Measurements from ENCODE around the gene HSPB7. TPM values are rescaled to one million over a fixed set of nuclear protein-coding genes. Genes with fewer than 3 reads are reported as not detected.

HSPB7 gene
- total and polyA plus RNA-seq, 10 donors = 0.60 to 8.1 (median 2.4) TPM

DNA sequence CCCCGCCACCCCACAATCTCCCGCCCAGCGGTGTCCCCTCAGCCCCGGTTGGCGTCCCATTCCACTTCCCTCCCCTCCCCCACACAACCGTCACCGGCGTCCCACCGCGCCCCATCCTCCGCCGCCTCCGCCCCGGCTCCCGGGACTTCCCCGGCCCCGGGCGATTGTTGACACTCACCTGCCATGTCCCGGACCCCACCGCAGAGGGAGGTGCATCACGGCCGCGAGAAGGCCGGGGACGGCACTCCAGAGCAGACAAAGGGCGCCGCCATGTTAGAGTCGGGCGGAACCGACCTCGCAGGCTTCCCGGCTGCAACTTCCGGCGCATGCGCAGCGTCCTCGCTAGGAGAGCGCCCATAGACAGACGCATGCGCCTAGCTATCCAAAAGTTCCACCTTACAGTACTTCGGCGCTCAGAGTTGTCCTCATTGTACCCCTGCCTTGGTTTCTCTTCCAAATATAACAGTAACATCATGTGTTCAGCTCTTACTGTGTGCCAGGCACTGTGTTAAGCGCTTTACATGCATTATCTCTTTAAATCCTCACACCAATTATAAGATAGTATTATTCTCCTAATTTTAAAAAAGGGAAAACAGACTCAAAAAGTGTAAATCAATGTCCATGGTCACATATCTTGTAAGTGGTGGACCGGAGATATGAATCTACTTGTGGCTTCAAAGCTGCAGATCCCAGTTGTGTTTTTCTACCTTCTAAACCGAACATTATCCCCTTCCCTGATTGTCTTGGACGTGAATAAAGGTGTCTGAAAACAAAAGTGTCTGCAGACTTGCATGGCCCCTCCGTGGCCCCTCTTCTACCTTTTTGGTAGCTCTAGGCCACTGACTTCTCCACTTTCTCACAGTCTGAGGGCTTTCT, 41.8 kb downstream of the HSPB7 start, which contains the start of gene ZBTB17:
ZBTB17 (minus strand) TSS at position 297 of the 876 bp plus-strand sequence. CDS start 27,606 bp downstream, outside the sequence.
- Histone ChIP-seq H3K27me3 (replicated peaks in 1 of 7) (no peaks in the 10 kb centered on the region), H3K4me3 (peak within 1 kb of the TSS; percentile 80 to 98 (median 94)), H3K36me3 (peaks cover 0 to 21% (median 13%) of the 10 kb centered on the region in 6 donors), H3K9me3 (no peaks in the 10 kb centered on the region), H3K4me1 (peaks cover 14 to 45% (median 38%) of the 10 kb centered on the region in 6 donors), H3K27ac (peak within 1 kb of the TSS; percentile 70 to 93 (median 87))
- peak in 2 of 3 donors; percentile 62 to 83 for TF ChIP-seq POLR2A (IDR thresholded peaks at IDR 0.05)
- TF ChIP-seq, protein P1, sequence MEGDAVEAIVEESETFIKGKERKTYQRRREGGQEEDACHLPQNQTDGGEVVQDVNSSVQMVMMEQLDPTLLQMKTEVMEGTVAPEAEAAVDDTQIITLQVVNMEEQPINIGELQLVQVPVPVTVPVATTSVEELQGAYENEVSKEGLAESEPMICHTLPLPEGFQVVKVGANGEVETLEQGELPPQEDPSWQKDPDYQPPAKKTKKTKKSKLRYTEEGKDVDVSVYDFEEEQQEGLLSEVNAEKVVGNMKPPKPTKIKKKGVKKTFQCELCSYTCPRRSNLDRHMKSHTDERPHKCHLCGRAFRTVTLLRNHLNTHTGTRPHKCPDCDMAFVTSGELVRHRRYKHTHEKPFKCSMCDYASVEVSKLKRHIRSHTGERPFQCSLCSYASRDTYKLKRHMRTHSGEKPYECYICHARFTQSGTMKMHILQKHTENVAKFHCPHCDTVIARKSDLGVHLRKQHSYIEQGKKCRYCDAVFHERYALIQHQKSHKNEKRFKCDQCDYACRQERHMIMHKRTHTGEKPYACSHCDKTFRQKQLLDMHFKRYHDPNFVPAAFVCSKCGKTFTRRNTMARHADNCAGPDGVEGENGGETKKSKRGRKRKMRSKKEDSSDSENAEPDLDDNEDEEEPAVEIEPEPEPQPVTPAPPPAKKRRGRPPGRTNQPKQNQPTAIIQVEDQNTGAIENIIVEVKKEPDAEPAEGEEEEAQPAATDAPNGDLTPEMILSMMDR (IDR thresholded peaks at IDR 0.05 in 8 of 11, conservative IDR thresholded peaks at IDR 0.05 in 3 of 11) = peak in 1 of 11 experiments; percentile 19
- peak; percentile 94 to 97 (median 95) for TF ChIP-seq POLR2AphosphoS5 (IDR thresholded peaks at IDR 0.05)
- intact Hi-C loops (cut with DNase I; ENCODE audit: low total_unique reads) = no loop called here
- DNase-seq = peak; percentile 97
- WGBS, 5 donors = 8 to 15% (median 9%) methylated on average over 22 to 47 of the region's 47 CpGs

DNA sequence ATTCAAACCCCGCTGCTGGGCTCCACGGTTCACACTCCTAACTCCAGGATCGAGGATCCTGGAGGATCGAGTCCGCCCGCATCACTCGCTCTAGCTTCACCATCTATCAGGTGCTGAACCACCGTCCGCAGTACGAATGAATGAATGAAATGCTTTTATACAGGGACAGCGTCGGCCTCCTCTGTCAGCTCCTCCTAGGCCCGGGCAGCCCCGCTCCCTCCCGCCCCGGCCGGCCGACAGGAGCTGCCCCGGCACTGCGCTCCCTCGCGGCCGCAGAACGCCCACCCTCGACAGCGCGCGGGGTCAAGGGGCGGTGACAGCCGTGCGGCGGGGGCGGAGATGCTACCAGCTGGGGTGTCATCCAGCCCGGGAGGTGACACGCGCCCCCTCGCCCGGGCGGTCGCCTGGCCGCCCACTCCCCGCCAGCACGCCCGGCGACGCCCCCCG, 42.5 kb downstream of the HSPB7 start:
- Histone ChIP-seq H3K9me3 (no peaks in the 10 kb centered on the region), H3K36me3 (peaks cover 0 to 27% (median 14%) of the 10 kb centered on the region in 6 donors), H3K27me3 (replicated peaks in 1 of 7) (no peaks in the 10 kb centered on the region), H3K27ac (peak overlapping the region; percentile 70 to 93 (median 87)), H3K4me1 (peaks cover 14 to 45% (median 38%) of the 10 kb centered on the region in 6 donors), H3K4me3 (peak overlapping the region; percentile 80 to 98 (median 94))
- DNase-seq = peak; percentile 92
- no peak for TF ChIP-seq POLR2AphosphoS5 (IDR thresholded peaks at IDR 0.05)
- TF ChIP-seq, protein P1 (IDR thresholded peaks at IDR 0.05 in 8 of 11, conservative IDR thresholded peaks at IDR 0.05 in 3 of 11) = peak in 3 of 11 experiments; percentile 12 to 32 (median 24)
- intact Hi-C loops (cut with DNase I; ENCODE audit: low total_unique reads) = no loop called here
- 1 to 4% (median 1%) methylated on average over 10 to 47 of the region's 47 CpGs for WGBS, 5 donors

DNA sequence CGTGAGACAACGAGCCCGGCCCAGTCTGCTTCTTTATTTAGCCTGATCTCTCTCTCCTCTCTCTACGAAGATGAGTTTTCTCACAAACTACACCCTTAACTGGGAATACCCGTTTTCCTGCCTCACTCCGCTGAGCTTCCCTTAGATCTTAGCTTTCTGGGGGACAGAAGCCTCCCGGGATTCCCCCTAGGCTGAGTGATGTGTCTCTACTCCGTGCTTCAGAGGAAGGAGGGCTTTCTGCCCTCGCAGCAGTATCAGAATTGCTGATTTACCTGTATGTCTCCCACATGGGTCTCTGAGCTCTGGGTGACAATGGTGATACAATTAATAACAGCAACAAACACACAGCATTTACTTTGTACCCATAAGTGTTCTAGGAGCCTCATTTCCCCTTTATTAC, 43.0 kb downstream of the HSPB7 start:
- peak overlapping the region; percentile 80 to 98 (median 94) for H3K4me3 ChIP-seq
- WGBS, 5 donors = 41 to 65% (median 56%) methylated on average over 9 of the region's 9 CpGs
- no peak for TF ChIP-seq POLR2AphosphoS5 (IDR thresholded peaks at IDR 0.05)
- no peak for TF ChIP-seq POLR2A (IDR thresholded peaks at IDR 0.05)
- TF ChIP-seq, protein P1 (IDR thresholded peaks at IDR 0.05 in 8 of 11, conservative IDR thresholded peaks at IDR 0.05 in 3 of 11) = no peak
- no peak for DNase-seq
- peak overlapping the region; percentile 70 to 93 (median 87) for H3K27ac ChIP-seq
- no peaks in the 10 kb centered on the region for H3K9me3 ChIP-seq
- peaks cover 0 to 33% (median 17%) of the 10 kb centered on the region in 6 donors for H3K36me3 ChIP-seq
- intact Hi-C loops (cut with DNase I; ENCODE audit: low total_unique reads) = no loop called here
- no peaks in the 10 kb centered on the region for H3K27me3 ChIP-seq (replicated peaks in 1 of 7)
- H3K4me1 ChIP-seq = peaks cover 14 to 45% (median 38%) of the 10 kb centered on the region in 6 donors

DNA sequence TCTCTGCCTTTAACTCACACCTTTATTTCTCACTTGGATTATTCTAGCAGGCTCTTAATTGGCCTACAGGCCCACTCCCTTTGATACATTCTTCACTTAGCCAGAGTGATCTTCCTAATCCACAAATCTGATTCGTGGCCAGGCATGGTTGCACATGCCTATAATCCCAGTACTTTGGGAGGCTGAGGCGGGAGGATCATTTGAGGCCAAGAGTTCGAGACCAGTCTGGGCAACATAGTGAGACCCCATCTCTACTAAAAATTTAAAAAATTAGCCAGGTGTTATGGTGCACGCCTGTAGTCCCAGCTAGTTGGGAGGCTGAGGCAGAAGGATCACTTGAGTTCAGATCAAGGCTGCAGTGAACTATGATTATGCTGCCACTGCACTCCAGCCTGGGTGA, 44.1 kb downstream of the HSPB7 start:
- TF ChIP-seq POLR2A (IDR thresholded peaks at IDR 0.05) (no peak), POLR2AphosphoS5 (IDR thresholded peaks at IDR 0.05) (no peak)
- TF ChIP-seq, protein P1 (IDR thresholded peaks at IDR 0.05 in 8 of 11, conservative IDR thresholded peaks at IDR 0.05 in 3 of 11) = no peak
- 92 to 98% (median 94%) methylated on average over 4 of the region's 4 CpGs for WGBS, 5 donors
- no peak overlapping the region for H3K4me3 ChIP-seq

More for the DNA sequence above, 44.1 kb downstream of the HSPB7 start:
- intact Hi-C loops (cut with DNase I; ENCODE audit: low total_unique reads) = no loop called here
- Histone ChIP-seq H3K36me3 (peaks cover 0 to 43% (median 24%) of the 10 kb centered on the region in 6 donors), H3K9me3 (no peaks in the 10 kb centered on the region), H3K4me1 (peaks cover 14 to 47% (median 38%) of the 10 kb centered on the region in 6 donors), H3K27ac (peak overlapping the region in 2 of 8 donors; percentile 1 to 90), H3K27me3 (replicated peaks in 1 of 7) (no peaks in the 10 kb centered on the region)
- no peak for DNase-seq

Measured in spleen (tissue), 11 donors.